NCI-H128 (cell line): ENCODE results near the gene PTTG1.

Experiments used
- DNase-seq: peaks from one replicate; lab custom pipeline; 2025; ENCODE audit not compliant: unreplicated experiment; lab: John Stamatoyannopoulos, UW

The PTTG1 gene

DNA sequence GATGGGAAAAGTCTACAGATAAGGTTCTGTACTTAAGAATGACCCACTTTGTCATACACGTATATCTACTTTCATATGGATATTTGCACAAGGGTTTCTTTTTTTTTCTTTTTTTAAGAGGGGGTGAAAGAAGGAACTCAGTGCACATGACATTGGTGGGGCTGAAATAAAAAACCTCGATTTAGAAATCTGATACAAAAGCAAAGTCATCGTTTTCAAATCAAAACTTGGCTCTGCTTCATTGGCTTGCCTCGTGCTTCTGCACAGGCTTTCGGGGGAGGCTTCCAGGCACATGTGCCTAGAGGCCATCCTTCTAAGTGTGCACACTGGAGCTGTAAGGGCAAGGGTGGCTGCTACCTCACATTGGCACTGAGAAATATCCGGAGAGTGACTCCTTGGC lies 31.1 kb downstream of the PTTG1 start:
- no peak for DNase-seq

DNA sequence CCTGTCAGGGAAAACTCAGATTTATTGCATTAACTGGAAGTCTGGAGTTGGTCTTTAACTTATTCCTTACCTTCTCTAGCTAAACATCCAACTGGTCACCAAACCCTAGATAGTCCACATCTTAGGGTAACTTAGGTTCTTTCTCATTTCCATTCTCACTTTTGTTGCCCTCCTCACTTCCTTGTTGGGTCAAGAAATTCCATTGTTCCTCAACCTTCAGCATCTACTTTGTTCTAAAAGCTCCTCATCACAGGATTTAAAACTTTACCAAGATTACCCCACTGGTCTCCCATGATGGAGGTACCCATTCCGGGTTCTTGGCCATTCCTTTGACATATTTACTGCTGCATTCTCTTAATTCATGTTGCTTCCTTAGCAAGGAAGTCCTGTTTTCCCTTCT lies 32.1 kb downstream of the PTTG1 start:
- DNase-seq, result no peak

- DNase-seq, result no peak
Measured at GRCh38 chr5:160455600-160455999, 33.9 kb downstream of the PTTG1 start.

- DNase-seq, result no peak
Measured at GRCh38 chr5:160456480-160457177, 35.0 kb downstream of the PTTG1 start.

DNA sequence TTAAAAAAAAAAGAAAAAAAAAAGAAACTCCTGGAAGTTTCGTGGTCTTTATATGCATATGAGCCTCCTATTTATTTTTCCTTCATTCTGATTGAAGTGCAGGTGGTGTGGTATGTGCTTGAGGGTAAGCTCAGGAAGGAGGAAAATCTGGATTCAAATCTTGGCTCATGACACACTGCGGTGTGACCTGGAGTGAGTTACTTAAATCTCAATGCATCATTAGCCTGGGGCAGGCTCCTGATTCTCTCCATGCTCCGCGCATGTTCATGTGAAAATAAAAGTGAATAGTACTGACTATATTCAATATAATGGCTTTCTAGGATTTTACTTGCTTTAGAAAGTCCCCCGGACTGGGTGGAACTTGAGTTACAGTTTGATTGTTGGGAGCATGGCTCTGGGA lies 35.6 kb downstream of the PTTG1 start:
- no peak for DNase-seq

DNA sequence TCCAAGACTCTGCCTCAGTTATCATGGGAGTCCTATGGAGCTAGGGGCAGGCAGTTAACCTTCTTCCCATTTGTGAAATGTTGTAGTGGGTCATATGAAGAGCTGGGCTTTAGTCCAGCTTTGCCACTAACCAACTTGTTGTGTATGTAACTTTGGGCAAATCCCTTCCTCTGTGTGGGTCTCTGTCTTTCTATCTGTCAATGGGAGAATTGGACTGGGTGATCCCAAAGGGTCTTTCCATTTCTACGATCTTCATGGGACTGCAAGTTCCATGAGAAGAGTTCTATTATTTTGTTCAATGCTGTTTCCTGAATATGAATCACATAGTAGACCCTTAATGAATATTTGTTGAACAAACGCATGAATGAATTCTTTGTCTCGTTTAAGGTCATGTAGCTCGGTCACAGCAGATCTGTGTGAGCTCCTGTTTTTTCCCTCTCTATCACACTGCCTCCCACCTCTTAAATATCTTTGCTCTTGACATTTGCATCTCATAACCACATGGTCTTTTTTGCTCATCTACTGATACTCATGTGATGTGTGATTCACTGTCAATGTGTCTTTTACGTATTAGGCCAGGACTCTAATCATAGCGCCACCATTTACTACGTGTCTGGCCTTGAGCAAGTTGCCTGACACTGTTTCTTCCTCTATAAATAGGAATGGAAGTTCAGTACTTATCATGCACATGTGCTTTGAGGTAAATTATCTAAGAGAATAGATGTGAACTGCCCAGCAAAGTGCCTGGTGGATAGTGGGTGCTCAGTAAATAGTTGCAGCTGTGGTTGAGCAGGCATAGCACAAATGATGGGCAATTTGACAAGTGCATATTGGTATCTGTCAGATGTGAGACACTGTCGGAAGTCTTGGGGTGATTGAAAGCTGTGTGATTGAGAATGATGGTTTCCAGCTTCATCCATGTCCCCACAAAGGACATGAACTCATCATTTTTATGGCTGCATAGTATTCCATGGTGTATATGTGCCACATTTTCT lies 37.4 kb downstream of the PTTG1 start:
- DNase-seq, result no peak

DNA sequence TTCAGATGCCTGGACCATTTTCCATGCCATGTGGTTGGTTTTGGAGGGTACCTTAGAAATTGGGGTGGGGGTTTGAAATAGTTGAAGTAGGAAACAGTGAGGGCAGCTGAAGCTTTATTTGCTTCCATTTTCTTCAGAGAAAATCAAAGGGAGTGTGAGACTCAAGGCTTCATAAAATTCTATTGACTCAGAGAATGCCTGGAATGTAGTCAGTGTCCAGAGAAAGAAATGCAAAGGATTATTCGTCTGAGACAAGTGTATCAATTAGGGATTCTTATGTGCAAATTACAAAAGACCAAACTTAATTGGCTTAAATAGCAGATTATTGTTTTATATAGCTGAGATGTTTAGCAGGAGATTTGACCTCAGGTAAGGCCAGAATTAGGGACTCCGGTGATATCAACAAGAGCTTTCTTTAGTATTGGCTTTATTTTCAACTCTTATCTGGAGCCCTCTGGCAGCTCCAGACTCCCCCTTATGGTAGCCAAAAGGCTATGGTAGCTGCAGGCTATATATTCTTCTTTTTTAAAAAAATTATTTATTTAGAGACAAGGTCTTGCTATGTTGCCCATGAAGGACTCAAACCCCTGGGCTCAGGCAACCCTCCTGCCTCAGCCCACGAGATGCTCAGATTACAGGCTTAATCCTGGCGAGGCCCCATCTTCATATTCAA lies 38.9 kb downstream of the PTTG1 start:
- DNase-seq, result no peak

DNA sequence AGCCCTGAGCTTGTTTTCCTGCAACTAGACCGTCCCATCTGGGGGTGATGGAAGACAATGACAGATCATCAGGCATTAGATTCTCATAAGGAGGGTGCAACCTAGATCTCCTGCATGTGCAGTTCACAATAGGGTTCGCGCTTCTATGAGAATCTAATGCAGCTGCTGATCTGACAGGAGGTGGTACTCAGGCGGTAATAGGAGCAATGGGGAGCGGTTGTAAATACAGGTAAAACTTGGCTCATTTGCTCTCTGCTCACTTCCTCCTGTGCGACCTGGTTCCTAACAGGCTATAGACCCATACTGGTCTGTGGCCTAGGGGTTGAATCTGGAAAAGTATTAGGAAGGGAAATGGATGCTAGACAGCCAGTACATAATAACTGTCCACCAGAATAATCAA lies 39.7 kb downstream of the PTTG1 start:
- DNase-seq, result no peak

DNA sequence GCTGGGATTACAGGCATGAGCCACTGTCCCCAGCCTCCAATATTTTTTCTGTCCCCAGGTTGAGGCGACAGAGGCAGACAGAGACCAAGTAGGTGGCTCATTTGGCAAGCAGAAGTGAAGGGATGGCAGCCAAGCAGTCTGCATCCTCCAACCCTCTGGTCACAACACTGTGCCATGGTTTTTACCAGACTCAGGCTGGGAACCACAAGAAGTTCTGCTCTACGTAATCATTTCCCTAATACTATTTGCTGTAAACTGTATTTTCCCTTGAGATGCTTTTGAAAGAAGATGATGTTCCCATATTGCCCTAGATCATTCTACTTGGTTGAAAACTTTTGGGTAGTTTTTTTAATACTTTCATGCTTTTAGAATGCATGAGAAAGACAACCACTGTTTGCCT lies 40.5 kb downstream of the PTTG1 start:
- no peak for DNase-seq

- no peak for DNase-seq
Measured at GRCh38 chr5:160463227-160463626, 41.6 kb downstream of the PTTG1 start.

- no peak for DNase-seq
Measured at GRCh38 chr5:160463740-160464465, 42.2 kb downstream of the PTTG1 start.

DNA sequence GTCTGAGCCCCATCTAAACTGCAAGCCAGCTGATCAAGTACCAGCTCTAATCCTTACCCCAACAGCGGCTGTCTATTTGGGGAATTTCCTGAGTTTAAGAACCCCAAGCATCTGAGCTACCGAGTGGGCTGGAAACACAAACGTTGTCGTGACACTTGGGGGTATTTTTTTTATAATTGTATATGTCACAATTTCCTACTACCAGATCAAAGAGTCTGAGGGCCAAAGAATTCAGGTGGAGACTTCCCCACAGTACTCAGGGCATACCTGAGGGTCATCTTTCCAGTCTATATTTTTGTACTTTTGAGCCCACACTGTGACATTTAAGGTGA lies 42.8 kb downstream of the PTTG1 start:
- DNase-seq, result no peak

- DNase-seq, result no peak
Measured at GRCh38 chr5:160466116-160466515, 44.5 kb downstream of the PTTG1 start.

- DNase-seq, result no peak
Measured at GRCh38 chr5:160466889-160467554, 45.4 kb downstream of the PTTG1 start.

GRCh38 chr5:160467555-160468362 lies 46.1 kb downstream of the PTTG1 start:
- no peak for DNase-seq

DNA sequence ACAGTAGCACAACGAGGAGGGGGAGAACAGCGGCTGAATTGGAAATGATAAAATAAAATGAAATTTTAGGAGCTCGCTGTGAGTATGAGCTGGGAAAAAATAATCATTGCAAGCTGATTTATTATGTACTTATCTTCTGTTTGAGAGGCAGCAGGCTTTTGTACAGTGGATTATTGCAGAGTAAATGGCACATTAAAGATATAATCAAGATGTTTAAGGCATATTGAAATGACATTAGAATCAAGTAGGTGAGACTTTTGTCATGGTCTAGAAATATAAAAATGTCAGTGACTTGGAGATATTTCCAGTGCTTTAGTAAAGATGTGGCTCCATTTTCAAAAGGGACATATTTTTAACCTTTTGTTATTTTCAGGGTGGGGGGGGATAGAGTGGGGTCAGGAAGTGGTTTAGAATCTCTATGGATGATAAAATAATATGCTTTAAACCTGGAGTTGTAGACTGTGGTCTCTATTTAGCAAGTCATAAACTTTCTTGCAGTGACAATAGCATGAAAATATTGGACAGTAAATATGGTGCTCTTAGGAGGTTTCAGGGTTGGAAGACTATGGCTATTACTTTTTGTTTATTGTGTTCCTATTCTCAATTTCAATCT lies 46.8 kb downstream of the PTTG1 start:
- no peak for DNase-seq

DNA sequence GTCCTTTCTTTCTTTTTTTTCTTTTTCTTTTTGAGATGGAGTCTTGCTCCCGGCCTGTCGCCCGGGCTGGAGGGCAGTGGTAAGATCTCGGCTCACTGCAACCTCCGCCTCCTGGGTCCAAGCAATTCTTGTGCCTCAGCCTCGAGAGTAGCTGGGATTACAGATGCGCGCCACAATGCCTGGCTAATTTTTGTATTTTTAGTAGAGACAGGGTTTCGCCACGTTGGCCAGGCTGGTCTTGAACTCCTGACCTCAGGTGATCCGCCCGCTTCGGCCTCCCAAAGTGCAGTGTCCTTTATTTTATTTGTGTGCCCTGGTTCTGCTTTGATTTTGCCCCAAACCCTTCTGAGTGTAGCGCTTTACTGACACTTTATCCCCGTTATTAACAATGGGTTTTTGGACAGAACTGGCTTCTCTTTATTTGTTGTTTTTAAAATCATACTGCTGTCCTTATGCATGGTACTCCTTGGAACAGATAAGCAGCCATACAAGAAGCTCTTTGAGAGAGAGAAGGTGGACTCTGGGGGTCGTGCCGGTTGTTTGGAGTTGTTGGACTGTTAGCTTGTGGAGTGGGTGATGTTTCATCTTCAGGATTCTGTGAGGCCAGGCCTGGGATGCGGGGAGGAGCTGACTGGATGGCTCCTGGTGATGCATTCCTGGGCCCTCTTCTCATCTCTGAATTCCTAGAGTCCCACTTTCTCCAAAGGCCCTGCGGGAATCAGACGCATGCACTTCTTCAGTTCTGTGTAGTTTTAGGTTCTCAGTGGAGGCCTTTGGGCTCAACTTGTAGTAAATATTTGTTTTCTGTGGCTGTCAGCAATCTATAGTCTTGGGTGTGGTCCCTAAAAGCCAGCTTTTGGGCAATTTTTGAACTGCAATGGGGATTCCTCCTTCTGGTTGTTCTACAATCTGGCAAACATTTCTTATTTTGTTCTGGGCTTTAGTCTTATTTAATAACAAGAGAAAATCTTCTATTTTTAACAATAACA lies 47.8 kb downstream of the PTTG1 start:
- DNase-seq, result no peak
